ENCODE data around the gene SGK1.

The SGK1 gene

DNA sequence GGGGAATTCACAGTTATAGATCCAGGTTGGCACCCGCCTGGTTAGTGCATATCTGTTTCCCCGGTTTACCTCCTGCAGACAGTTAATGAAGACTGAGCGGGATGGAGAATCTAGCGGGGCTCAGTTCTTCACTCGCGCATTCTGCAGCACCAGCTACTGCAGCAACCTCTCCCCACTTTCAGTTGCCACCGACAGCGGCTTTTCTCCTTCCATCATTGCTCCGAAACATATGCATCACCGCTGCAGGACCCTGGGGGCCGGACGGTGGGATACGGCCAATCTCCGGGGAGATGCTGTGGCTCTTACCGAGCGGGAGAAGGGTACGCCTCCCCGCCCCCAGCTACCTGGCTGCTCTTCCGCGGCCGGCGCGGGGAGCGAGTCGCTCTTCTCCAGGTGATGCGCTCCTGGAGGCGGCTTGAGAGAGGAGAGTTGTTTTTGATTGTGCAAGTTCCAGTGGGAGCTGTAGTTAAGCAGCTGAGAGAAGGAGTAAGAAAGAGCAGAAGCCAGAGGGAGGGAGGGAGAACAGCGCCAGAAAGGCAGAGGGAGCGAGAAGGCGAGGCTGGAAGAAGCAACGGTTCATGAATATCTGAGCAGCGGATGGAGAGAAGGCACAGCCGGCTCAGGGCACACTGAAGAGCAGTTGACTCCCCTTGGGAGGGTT lies at the start of gene SGK1:
Gene SGK1, minus strand, starts transcription at position 642 of the 661 bp plus-strand sequence. CDS start 652 bp downstream, outside the sequence.
- DNase-seq, result peak; percentile 20 to 88 (median 74)

DNA sequence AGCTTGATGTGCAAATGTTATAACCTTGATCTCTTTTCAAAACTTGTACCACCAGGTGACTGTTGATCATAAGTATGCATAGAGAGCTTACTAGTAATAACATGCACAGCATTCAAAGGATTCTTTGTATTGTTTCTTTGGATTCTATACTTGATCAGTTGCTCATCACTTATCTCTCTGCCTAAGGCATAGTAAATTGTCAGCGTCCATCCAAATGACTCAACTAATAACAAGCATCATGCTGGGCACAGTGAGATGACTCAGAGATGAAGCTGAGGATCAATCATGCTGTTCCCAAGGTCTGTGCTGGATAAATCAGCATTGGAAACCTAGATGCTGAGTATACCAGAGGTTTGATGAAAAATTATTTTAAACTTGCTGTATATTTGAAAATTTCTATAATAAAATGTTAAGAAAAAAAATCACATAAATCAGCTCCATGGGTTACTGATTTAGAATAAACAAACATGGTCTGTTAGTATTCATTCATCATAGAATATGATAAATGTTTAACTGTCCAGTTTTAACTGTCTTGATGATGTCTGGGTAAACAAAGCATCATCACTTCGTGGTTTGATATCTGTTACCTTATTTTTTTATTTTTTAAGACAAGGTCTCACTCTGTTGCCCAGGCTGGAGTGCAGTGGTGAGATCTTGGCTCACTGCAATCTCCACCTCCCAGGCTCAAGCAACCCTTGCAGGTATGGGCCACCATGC lies 45.6 kb upstream of the SGK1 start:
- peak in 1 of 3 experiments; percentile 24 for DNase-seq

DNA sequence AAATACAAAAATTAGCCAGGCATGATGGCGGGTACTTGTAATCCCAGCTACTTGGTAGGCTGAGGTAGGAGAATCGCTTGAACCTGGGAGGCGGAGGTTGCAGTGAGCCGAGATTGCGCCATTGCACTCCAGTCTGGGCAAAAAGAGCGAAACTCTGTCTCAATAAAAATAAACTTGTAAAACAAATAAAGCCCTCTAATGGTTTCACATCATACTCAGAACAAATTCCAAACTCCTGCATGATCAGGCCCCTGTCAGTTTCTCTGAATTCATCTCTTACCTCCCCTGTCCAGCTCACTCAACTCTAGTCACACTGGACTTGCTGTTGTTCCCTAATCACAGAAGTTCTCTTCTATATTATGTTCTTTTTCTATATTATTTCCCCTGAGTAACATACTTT lies 43.1 kb upstream of the SGK1 start:
- no peak for DNase-seq

DNA sequence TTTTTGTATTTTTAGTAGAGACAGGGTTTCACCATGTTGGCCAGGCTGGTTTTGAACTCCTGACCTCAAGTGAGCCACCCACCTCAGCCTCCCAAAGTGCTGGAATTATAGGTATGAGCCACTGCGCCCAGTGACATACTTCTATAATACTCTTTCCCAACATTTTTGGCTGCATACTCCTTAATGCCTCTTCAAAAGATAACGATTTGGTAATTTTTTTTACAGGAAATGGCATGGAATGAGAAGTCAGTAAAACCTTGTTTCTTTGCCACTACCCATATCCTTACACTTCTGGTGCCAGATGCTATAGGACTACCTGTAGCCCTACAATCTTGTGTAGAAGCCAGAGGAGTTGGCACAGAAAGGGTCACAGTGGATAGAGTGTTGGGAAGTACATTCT lies 41.4 kb upstream of the SGK1 start:
- DNase-seq, result no peak

DNA sequence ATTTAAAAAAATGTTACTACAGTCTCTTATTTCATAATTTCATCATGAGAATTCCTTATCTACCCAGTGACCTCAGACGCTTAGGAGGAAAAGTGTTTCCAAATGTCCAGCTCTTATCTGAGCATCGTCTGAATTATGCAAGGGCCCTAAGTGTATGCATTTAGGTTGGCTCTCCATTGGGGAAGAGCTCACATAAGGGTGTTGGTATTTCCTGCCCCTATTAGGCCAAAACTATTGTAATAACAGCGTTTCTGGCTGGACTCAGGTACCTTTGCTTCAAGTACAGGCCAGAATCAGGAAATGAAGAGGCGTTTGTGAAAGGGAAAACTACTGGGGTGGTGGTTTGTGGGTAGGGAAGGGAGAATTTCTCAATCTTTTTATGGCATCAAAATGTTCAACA lies 40.4 kb upstream of the SGK1 start:
- DNase-seq, result no peak

DNA sequence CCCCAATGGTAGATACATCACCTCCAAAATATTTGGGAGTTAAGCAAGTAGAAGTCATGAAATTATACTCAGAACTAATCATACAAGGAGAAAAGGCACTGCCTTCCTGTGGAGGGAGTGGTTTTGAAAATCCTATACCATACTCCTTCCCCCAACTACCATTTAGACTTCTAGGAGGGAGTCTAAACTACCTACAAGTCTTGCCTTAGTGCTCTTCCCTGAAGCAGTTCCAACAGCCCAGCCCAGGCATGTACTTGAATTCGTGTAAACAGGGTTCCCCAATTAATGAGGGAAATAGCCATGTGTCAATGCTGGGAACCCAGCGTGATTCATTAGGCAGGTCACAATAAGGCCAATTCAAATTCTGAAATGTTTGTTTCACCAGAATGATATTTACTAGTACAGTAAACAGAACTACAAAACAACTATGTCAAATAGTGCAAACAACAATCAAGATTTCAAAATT lies 39.1 kb upstream of the SGK1 start:
- peak in 1 of 3 experiments; percentile 31 for DNase-seq

DNA sequence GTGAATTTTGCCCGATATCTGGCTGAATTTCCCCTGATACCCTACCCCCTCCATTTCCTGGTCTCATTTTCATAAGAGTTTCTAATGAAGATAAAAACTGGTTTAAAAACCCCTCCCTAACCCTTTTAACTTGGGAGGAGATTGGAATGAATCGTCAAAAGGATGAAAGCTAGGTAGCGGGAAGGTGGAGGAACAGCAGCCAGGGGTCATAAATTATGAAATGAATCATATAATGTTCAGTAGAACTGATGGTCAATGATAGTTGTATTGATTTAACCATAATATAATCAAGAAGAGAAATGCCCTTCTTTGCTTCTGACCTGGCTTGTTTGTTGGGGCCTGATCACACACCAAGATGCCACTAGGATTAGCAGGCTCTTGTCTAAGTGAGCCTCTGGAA lies 38.5 kb upstream of the SGK1 start:
- DNase-seq, result no peak

DNA sequence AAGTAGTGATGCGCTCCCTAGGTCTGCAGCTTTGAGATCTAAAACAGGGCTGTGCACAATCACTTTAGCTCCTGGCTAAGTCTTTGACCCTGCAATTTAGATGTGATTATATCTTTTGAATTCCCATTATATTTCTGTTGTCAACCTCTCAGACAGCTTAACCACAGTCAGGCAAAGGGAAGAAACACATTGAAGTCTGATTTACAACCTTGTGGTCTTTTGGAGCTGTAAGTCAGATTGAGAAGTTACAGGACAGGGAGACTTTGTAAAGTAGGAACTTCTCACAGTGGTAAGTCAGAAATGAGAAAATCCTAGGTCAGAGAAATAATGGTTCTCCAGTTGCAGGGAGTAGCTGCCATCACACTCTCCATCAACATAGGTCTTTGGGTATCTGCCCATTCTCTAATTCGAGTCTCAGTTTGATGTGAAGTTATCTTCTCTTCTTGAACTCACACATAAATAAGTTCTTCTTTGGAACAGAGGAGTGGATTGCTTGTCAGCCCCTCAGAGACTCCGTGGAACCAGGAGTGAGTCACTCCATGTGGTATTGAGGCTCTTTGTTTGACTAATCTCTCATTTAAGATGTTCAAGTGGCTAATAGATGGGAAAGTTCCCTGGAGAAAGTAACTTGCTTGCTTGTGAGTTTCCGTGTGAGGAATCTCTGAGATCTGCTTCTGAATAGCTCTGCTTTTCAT lies 35.0 kb upstream of the SGK1 start:
- DNase-seq, result no peak

DNA sequence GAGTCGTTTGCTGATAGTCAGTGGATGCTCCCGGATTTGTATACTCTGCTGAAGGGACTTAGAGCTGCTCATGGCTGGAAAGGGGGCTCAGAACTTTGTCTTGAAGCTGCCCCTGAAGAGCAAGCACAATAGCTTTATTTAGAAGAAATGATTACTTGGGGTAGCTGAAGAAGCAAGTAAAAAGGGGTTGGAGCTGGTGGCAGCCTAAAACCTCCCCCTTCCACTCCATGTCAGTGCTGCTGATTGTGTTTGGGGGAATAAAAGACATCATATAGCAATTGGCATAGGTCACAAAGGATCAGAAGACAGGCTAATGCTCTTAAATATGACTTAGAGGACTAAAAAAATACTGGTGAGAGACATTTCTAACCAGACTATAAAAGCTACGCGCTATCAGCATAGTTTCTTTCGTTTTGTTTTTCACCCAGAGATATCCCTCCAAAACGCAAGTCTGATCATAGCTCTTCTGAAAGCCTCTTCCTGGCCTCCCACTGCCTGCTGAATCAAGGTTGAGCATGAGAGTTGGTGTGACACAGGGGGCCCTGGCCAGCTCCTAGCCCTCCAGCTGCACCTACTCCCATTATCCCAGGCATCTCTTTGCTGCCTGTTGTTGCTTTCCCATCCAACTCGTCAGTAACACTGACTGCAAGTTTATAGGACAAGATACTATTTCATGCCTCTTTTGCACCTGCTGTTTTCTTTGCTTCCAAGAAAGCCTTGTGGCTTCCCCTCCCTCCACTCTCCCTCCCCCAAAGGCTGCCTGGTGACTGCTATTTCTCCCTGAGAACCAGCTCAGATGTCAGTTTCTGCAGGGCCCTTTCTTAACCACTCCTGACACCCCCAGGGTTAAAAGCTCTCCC lies 33.9 kb upstream of the SGK1 start:
- DNase-seq, result peak in 2 of 3 experiments; percentile 37 to 66

DNA sequence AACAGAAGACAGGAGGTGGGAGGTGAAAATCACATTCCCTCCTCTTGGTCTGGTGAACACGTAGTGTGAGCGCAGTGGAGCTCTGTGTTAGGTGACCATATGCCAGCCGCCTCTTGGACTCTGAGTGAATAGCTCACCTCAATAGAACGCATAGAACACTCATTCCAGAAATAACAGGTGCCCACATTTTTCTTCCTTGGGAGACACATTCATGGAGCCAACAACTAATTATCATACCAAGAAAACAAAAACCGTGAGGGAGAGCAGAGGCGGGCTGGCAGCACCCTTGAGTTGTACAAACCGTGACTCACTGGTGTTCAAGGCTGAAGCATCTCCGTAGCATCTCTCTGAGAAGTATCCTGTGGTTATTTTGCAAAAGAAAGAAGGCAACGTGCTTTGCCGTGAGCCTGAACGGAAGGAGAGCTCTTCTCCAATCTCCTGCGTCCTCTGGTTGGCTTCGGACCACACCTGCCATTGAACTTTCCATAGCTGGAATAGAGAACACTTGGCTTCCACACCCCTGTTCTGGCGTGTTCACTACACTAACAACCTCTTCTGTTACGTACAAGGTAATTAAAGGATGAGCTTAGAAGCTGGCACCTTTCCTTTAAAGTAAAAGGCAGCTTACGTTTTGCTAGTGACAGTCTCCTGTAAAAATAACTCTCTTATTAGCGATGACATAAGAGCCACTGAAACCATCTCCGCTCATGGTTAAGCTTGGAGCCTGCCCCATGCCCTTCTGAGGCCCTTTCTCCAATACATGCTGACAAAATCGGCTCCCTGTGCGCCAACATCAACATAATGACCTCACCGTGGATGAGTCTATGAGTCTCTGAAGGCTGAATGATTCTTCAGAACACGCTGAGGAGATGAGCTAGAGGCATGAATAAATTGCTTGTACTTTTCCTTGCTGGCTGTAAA lies 30.2 kb upstream of the SGK1 start:
- DNase-seq, result peak in 1 of 3 experiments; percentile 85

DNA sequence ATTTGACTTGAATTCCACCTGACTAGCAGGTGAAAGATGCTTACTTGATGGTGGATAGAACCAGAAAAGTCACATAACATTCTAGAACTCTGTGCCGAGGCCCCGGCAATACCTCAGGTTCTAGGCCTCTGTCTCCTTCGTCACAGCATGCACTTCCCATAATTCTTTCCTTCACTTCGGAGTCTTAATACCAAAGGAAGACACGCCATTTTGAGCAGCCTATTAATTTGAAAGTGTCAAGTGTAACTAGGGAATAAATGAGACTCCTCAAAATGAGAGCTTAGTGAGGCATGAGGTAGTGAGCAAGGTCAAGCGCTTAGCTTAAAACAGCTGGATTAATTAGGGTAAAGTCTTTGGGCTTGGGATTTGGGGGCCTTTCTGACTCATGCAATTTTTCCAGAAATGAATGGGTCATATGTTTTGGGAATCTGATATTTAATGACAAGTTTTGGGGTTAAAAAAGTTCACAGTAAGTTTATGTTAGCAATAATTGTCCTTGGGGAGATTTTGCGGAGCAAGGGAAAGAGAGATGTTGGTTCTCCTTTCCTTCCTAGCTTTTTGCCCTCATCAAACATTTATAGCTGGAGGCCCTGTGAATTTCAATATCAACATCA lies 29.1 kb upstream of the SGK1 start:
- no peak for DNase-seq

DNA sequence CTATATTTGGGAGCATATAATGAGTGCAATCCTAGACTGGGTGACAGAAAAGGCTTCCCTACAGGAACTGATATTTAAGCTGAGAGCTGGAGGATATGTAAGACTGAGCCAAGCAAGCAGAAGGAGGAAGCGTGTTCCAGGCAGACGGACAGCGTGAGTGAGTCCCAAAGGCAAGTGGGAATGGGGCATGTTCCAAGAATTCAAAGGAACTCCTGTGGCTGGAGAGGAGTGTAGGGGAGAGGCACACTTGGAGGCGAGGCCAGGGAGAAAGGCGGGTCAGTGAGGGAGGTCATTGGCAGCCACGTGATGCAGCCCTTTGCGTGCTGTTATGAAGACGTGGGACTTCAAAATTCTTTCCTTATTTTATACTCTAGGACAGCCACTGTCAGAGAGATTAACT lies 27.9 kb upstream of the SGK1 start:
- no peak for DNase-seq

DNA sequence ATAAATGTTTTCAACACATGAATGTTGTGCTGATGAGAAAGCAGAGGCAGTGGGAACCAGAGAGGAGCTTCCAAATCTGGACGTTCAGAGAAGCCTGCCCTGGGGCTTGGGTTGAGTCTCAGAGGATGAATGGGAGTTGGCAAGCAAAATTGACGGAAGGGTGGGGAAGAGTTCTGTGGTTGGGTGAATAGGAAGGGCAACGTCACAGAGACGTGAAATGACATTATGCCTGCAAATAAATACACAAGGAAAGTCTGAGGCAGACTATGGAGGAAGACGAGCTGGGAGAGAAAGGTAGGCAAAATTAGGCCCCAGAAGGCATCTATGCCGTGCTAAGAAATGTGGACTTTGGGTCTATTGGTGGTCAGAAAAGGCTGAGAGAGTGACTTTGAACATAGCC lies 25.2 kb upstream of the SGK1 start:
- no peak for DNase-seq

DNA sequence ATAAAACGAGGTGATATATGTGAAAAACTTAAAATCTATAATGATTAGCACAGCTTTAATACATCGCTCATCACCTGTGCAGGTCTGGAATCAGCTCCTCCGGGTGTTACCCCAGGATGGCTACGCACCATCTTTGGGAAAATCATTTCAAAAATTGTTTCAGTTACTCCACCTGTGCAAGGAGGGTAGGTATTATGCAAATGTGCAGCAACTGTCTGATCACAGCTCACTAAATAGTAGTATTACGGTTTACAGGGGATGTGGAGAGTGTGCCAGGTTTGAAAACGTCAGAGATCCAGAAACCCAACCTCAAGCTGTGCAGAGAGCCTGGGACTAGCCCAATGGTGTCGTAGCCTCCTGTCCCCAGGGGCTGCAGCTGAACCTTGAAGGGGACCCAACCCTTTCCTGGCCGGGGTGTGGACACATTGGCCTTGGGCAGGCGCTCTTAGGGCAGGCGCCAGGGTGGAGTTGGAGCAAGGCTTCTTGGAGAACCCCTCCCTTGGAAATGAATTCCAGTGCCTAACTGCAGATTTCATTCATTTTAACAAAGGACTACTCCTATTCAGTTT lies 24.2 kb upstream of the SGK1 start:
- no peak for DNase-seq

DNA sequence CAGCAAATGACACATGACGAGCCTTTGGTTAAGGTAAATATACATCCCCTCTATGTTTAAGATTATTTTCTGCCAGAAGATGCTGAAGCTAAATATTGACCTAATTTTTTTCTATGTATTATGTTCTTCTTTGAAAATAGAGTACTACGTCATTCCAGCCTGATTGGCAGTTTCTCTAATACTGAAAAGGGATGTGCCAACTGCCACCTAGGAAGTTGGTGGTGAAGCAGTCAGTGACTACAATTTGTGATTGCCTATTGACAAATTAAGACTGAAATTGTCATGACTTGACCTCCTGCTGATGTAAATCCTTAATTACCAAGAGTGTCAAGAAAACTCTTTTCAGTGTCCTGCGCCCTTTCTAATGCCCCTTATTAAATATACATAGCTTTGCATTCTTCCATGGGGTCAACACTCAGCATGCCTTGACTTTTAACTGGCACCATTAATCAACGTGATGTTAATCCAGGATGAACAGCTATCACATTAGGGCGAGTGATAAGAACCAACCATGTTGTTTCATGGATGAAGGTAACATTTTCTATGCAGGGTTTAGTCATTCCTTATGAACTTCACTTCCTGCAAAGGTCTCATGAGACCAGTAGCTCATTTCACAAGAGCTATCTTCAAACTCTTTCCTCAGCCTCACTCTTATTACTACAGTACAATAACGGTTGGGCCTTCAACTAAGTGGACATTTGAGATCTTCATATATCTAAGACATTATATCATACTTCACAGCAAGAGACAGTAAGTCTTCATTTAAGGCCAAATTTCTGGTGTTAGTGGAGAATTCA lies 22.5 kb upstream of the SGK1 start:
- no peak for DNase-seq

DNA sequence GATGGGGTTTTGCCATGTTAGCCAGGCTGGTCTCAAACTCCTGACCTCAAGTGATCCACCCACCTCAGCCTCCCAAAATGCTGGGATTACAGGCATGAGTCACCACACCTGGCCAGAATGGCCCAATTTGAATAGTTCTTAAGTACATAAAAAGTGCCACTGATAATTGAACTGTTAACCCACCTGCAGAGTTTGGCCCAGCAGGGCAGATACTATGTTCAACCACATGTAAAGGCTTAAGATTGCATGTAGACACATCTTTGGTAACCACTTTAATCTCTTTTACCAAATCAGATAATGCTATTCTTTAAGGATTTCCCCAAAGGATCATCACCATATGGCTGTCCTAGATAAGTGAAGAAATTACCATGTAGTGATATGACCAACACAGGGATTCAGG lies 21.3 kb upstream of the SGK1 start:
- DNase-seq, result no peak

DNA sequence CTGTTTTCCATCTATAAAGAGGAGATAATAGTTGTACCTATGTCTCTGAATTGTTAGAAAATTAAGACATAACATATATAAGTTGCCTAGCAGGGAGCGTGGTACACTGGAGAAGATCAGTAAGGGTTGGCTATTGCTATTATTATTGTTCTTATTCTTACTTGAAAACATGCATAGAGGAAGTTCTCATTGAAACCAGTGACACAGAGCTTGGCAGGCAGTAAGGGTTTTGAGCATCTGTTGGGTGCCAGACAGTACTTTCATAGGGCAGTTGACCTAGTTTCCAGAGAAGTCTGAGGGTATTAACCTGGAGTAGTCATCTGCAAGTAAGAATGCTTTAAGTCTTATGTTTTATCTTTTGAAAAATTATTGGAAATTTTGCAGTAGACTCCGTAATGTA lies 13.3 kb upstream of the SGK1 start:
- DNase-seq, result peak in 1 of 3 experiments; percentile 60

DNA sequence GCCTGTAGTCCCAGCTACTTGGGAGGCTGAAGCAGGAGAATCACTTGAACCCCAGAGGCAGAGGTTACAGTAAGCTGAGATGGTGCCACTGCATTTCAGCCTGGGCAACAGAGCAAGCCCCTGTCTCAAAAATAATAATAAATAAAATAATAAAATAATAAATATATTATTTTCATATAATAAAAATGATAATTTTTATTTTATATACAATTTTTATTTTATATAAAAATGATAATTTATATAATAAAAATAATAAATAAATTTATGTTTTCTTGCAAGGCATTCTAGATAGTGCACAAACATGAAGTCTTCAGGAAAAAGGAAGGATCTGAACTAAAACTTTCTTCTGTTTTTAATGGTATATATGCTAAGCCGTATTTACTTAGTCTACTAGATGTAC lies 12.6 kb upstream of the SGK1 start:
- DNase-seq, result no peak

DNA sequence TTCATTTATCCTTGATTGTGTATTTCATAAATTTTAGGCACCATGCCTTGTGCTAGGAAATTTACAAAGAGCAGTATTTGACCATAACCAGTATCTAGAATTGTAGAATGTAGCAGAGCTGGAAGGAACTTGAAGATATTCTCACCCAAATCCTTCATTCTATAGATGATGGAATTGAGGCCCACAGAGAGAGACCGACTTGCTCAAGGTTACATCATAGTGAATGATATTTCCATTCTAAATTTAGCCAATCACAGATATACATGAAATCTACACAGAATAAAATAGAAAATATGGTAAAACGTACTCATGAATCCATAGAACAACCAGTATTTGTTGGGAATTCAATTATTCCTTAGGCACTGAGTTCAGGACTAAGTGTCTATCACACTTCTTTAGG lies 10.9 kb upstream of the SGK1 start:
- DNase-seq, result no peak

DNA sequence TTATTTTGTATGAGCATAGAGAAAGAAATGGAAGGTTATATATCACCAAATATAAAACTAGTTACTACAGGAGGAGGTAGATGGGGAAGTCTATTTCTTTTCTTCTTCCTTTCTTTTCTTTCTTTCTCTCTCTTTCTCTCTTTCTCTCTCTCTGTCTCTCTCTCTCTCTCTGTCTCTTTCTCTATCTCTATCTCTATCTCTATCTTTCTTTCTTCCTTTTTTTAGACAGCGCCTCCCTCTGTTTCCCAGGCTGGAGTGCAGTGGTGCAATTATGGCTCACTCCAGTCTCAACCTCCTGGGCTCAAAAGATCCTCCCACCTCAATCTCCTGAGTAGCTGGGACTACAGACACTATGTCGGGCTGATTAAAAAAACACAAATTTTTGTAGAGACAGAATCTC lies 10.2 kb upstream of the SGK1 start:
- no peak for DNase-seq

All from NCI-H1417 (cell line).